HCT116 (cell line): ENCODE results near the gene TIMM44. TPM values are rescaled to one million over a fixed set of nuclear protein-coding genes. Genes with fewer than 3 reads are reported as not detected.

Experiments used
- ATAC-seq: fragments of 200-7000 bp; cut with Tn5 transposase; 2 replicates; pipeline ENCODE4 v1.9.1; 2020; ENCODE audit warnings: mild to moderate bottlenecking, moderate library complexity
- BruUV-seq: library from RNA; stranded (reverse); fragments of 400-500 nt; replicated peaks from 2 replicates; lab custom pipeline; 2021; lab: Mats Ljungman, UMichigan
- CTCF ChIA-PET: fragments of 300-600 bp; sonication (Branson Sonifier 250); formaldehyde crosslinking; loops from one replicate; lab custom pipeline; 2021; ENCODE audit warnings: antibody characterized with exemption; lab: Charles Lee
- POLR2A ChIA-PET: fragments of 300-600, 350-600 bp; sonication (Branson Sonifier 250); formaldehyde crosslinking; loops from one replicate; lab custom pipeline; 2021; ENCODE audit warnings: antibody characterized with exemption; lab: Charles Lee
- RAD21 ChIA-PET, 2 experiments: fragments of 300-600 bp; sonication (Branson Sonifier 250); formaldehyde crosslinking; loops; one replicate each; lab custom pipeline; 2023; ENCODE audit warnings: low total read pairs in 2 of 2; ENCODE audit not compliant: uncharacterized antibody in 2 of 2, unreplicated experiment in 2 of 2, low non-redundant PET in 1 of 2; lab: Charles Lee
- DNase-seq: peaks from one replicate; pipeline ENCODE4 v3.0.0-alpha.2; 2010; ENCODE audit warnings: low read depth, low spot score
- H2AFZ ChIP-seq: fragments of 200-600 bp; shearing (Covaris generic), sonication (generic); 2 replicates; pipeline ENCODE4 v1.6.1; 2017; ENCODE audit warnings: low read depth, mixed run types, mixed read lengths, antibody characterized with exemption, low read length; ENCODE audit not compliant: poor library complexity, severe bottlenecking
- H3K27ac ChIP-seq: 2 replicates; pipeline ENCODE4 v1.5.1; 2012; ENCODE audit warnings: low read depth, low read length
- H3K27me3 ChIP-seq: fragments of 200-600 bp; sonication (generic); 2 replicates; pipeline ENCODE4 v1.6.1; 2016; ENCODE audit warnings: mixed run types, low read length, mixed read lengths; ENCODE audit not compliant: insufficient read depth
- H3K36me3 ChIP-seq, 2 experiments: fragments of 200-500 bp in 1 of 2; fragments of 200-600 bp in 1 of 2; sonication (Bioruptor generic) in 1 of 2; sonication (generic) in 1 of 2; 2 replicates each; pipeline versions ENCODE4 v1.5.1 to v1.6.1; 2014 to 2016; ENCODE audit warnings: low read length in 2 of 2, inconsistent platforms in 1 of 2, mixed read lengths in 1 of 2, mixed run types in 1 of 2; ENCODE audit not compliant: insufficient read depth in 2 of 2, control insufficient read depth in 1 of 2
- H3K4me1 ChIP-seq, 2 experiments: fragments of 200-600 bp in 1 of 2; sonication (generic) in 1 of 2; 2 replicates each; pipeline versions ENCODE4 v1.5.1 to v1.6.1; 2012 to 2017; ENCODE audit warnings: low read length in 2 of 2, inconsistent platforms in 1 of 2, mild to moderate bottlenecking in 1 of 2, mixed read lengths in 1 of 2, mixed run types in 1 of 2, moderate library complexity in 1 of 2; ENCODE audit not compliant: insufficient read depth in 2 of 2, control insufficient read depth in 1 of 2
- H3K4me2 ChIP-seq: fragments of 200-600 bp; sonication (generic); 2 replicates; pipeline ENCODE4 v1.6.1; 2017; ENCODE audit warnings: mixed run types, low read length, mixed read lengths
- H3K4me3 ChIP-seq, 2 experiments: fragments of 200-600 bp in 1 of 2; sonication (generic) in 1 of 2; replicated peaks in 1 of 2; 2 replicates each; pipeline ENCODE4 v1.5.1; 2011 to 2016; ENCODE audit warnings: low read length in 2 of 2, control low read depth in 1 of 2, low read depth in 1 of 2, mild to moderate bottlenecking in 1 of 2, mixed read lengths in 1 of 2, mixed run types in 1 of 2
- H3K79me2 ChIP-seq: fragments of 200-600 bp; sonication (generic); 2 replicates; pipeline ENCODE4 v1.6.1; 2017; ENCODE audit warnings: mild to moderate bottlenecking, mixed run types, low read length, moderate library complexity, mixed read lengths; ENCODE audit not compliant: insufficient read depth
- H3K9ac ChIP-seq: fragments of 200-600 bp; sonication (generic); 2 replicates; pipeline ENCODE4 v1.6.1; 2016; ENCODE audit warnings: low read length, mixed read lengths
- H3K9me2 ChIP-seq: fragments of 200-600 bp; sonication (generic), shearing (Covaris generic); 2 replicates; pipeline ENCODE4 v1.6.1; 2017; ENCODE audit warnings: mixed run types, mild to moderate bottlenecking, moderate library complexity; ENCODE audit not compliant: insufficient read depth
- H3K9me3 ChIP-seq, 2 experiments: fragments of 200-500 bp in 1 of 2; fragments of 200-600 bp in 1 of 2; sonication (Bioruptor generic) in 1 of 2; sonication (generic) in 1 of 2; 2 replicates each; pipeline ENCODE4 v1.6.1; 2014 to 2017; ENCODE audit warnings: low read length in 2 of 2, mixed read lengths in 2 of 2, inconsistent platforms in 1 of 2, low read depth in 1 of 2, mild to moderate bottlenecking in 1 of 2, mixed run types in 1 of 2, moderate library complexity in 1 of 2; ENCODE audit not compliant: control insufficient read depth in 1 of 2, insufficient read depth in 1 of 2
- H4K20me1 ChIP-seq: fragments of 200-600 bp; sonication (generic), shearing (Covaris generic); 2 replicates; pipeline ENCODE4 v1.6.1; 2017; ENCODE audit warnings: mixed run types, mild to moderate bottlenecking, moderate library complexity; ENCODE audit not compliant: insufficient read depth
- ATF3 ChIP-seq: IDR thresholded peaks from 2 replicates; pipeline ENCODE4 v1.6.1; 2012
- CEBPB ChIP-seq: IDR thresholded peaks from 2 replicates; pipeline ENCODE4 v1.6.1; 2012; ENCODE audit warnings: low read depth
- CTCF ChIP-seq, 3 experiments: fragments of 200-600 bp in 1 of 3; sonication (generic) in 1 of 3; IDR thresholded peaks in 2 of 3; conservative IDR thresholded peaks in 1 of 3; 2 replicates each; pipeline ENCODE4 v1.5.1; 2012 to 2017; ENCODE audit warnings: low read depth in 2 of 3, low read length in 2 of 3, antibody characterized with exemption in 1 of 3, borderline replicate concordance in 1 of 3, control low read depth in 1 of 3, mild to moderate bottlenecking in 1 of 3, mixed read lengths in 1 of 3, mixed run types in 1 of 3, moderate library complexity in 1 of 3; ENCODE audit not compliant: insufficient read depth in 1 of 3
- ELF1 ChIP-seq: IDR thresholded peaks from 2 replicates; pipeline ENCODE4 v1.6.1; 2012; ENCODE audit warnings: low read depth, borderline replicate concordance
- EZH2 ChIP-seq: fragments of 200-600 bp; sonication (generic); IDR thresholded peaks from 2 replicates; pipeline ENCODE4 v1.6.1; 2017; ENCODE audit warnings: antibody characterized with exemption, mixed run types
- EZH2phosphoT487 ChIP-seq: fragments of 200-600 bp; IDR thresholded peaks from 2 replicates; pipeline ENCODE4 v1.6.1; 2018; ENCODE audit warnings: antibody characterized with exemption, borderline replicate concordance
- FOSL1 ChIP-seq: IDR thresholded peaks from 2 replicates; pipeline ENCODE4 v1.6.1; 2012; ENCODE audit warnings: low read depth
- JUND ChIP-seq: IDR thresholded peaks from 2 replicates; pipeline ENCODE4 v1.6.1; 2012
- MAX ChIP-seq: IDR thresholded peaks from 2 replicates; pipeline ENCODE4 v1.6.1; 2012
- POLR2A ChIP-seq: IDR thresholded peaks from 2 replicates; pipeline ENCODE4 v1.7.0; 2011; ENCODE audit warnings: borderline replicate concordance; ENCODE audit not compliant: insufficient read depth, insufficient read length; ENCODE audit errors: extremely low read depth
- POLR2AphosphoS5 ChIP-seq: IDR thresholded peaks from 2 replicates; pipeline ENCODE4 v1.6.1; 2011; ENCODE audit warnings: mild to moderate bottlenecking, low read depth, low read length, moderate library complexity
- SIN3A ChIP-seq: IDR thresholded peaks from 2 replicates; pipeline ENCODE4 v1.6.1; 2012; ENCODE audit warnings: low read depth
- SRF ChIP-seq: IDR thresholded peaks from 2 replicates; pipeline ENCODE4 v1.6.1; 2012; ENCODE audit warnings: low read depth
- TCF7L2 ChIP-seq: IDR thresholded peaks from 2 replicates; pipeline ENCODE4 v1.7.0; 2011; ENCODE audit warnings: borderline replicate concordance, inconsistent platforms; ENCODE audit not compliant: insufficient read depth, insufficient read length; ENCODE audit errors: extremely low read depth
- ZBTB33 ChIP-seq: IDR thresholded peaks from 2 replicates; pipeline ENCODE4 v1.6.1; 2011; ENCODE audit warnings: mild to moderate bottlenecking, low read length, moderate library complexity; ENCODE audit not compliant: insufficient replicate concordance; ENCODE audit errors: extremely low read depth
- ZNF274 ChIP-seq: fragments of 200-500 bp; sonication (Bioruptor generic); IDR thresholded peaks from 2 replicates; pipeline ENCODE4 v1.6.1; 2014; ENCODE audit warnings: mild to moderate bottlenecking, low read depth, low read length, inconsistent platforms
- intact Hi-C: fragments of 100-400 bp; cut with micrococcal nuclease; formaldehyde crosslinking; loops from 2 replicates; pipeline ENCODE4 v1.10.0; 2022
- total RNA-seq: library from RNA; stranded (reverse); gene quantifications from one replicate; pipeline ENCODE4 v1.2.1, GENCODE V29; 2021; ENCODE audit not compliant: unreplicated experiment

TIMM44 gene
- total RNA-seq, 1 experiment from 2014 or later = 136 TPM

- no peaks in the 10 kb centered on the region for H3K27me3 ChIP-seq
- RAD21 ChIA-PET = no interaction called here
- no peaks in the 10 kb centered on the region for H3K9me2 ChIP-seq
- H3K4me1 ChIP-seq = peaks cover 17 to 54% of the 10 kb centered on the region in 2 experiments
- H3K4me3 ChIP-seq = no peak overlapping the region
- DNase-seq (no peak), ATAC-seq (no peak)
- H3K79me2 ChIP-seq = peaks cover 10% of the 10 kb centered on the region; the same call in 1 of the 2 replicates
- POLR2A ChIA-PET = no interaction called here
- no peak overlapping the region for H3K9ac ChIP-seq
- intact Hi-C loops = loop anchor here (5.0 kb wide), 1 partner anchor 71 kb away; no protein-coding TSS in a partner anchor
- H2AFZ ChIP-seq = no peak overlapping the region
- no TSS peak for BruUV-seq
- H3K9me3 ChIP-seq = no peaks in the 10 kb centered on the region
- TF ChIP-seq POLR2AphosphoS5 (no peak), ZNF274 (no peak), POLR2A (no peak), FOSL1 (no peak), SIN3A (no peak), SRF (no peak), CTCF (IDR thresholded peaks at IDR 0.05 in 2 of 3, conservative IDR thresholded peaks at IDR 0.05 in 1 of 3; ENCODE audit: borderline replicate concordance in 1 of 3, insufficient read depth in 1 of 3, low read depth in 2 of 3, low read length in 2 of 3) (no peak), MAX (no peak), CEBPB (no peak), ATF3 (no peak), TCF7L2 (no peak), EZH2phosphoT487 (no peak), ZBTB33 (no peak), ELF1 (no peak), EZH2 (no peak), JUND (no peak)
- H4K20me1 ChIP-seq = no peaks in the 10 kb centered on the region
- H3K27ac ChIP-seq = no peak overlapping the region
- H3K4me2 ChIP-seq = no peak overlapping the region
- H3K36me3 ChIP-seq = peaks cover 0 to 12% of the 10 kb centered on the region in 2 experiments; a peak in 3 of 4 replicates
- CTCF ChIA-PET = interaction anchor here (3.6 kb wide), 1 partner anchor 54 kb away, joined by 41 read pairs; no protein-coding TSS in a partner anchor
These were observed 20.6 kb downstream of the TIMM44 start for GRCh38 chr19:7922836-7923195.
